Stomach (tissue), 4 donors: ENCODE measurements around the gene ANKS1B.

Experiments
- EP300 ChIP-seq: sonication (generic); formaldehyde crosslinking; IDR thresholded peaks from one replicate; pipeline ENCODE4 v1.6.1; 2017; ENCODE audit warnings: antibody characterized with exemption
- POLR2A ChIP-seq, 4 donors: fragments of 450-650 bp; IDR thresholded peaks; one replicate each; pipeline ENCODE4 v1.6.1; 2016; ENCODE audit warnings: antibody characterized with exemption in 4 of 4, control low read depth in 2 of 4, mild to moderate bottlenecking in 1 of 4, moderate library complexity in 1 of 4
- POLR2AphosphoS5 ChIP-seq, 3 donors: sonication (generic); formaldehyde crosslinking; IDR thresholded peaks; one replicate each; pipeline ENCODE4 v1.6.1; 2016; ENCODE audit warnings: antibody characterized with exemption in 3 of 3
- TF ChIP-seq, protein P1 (sequence below), 7 experiments: fragments of 450-650 bp in 4 of 7; fragments of 200-600 bp in 3 of 7; sonication (generic) in 3 of 7; IDR thresholded peaks; one replicate each; pipeline ENCODE4 v1.5.1; 2016 to 2019; ENCODE audit warnings: antibody characterized with exemption in 7 of 7, control low read depth in 2 of 7, mild to moderate bottlenecking in 1 of 7

DNA sequence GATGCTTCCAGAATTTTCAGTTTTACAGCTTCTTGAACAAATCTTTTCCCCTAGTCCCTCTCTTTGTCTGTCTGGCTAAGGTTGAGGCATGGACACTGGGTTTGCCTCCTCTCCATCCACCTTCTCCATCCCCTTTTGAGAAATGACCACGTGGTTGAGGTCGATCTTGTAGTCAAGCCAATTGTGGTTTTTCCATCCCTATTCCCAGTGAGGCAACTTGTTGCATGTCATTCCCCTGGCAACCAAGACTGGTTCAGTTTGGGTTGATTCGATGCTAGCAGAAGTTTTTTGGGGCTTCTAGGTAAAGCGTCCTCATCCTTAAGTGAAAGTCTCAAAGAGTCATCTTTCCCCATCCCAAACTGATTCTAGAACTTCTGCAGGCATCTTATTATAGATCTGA is 1038.9 kb downstream of the ANKS1B start:
- TF ChIP-seq POLR2AphosphoS5 (IDR thresholded peaks at IDR 0.05) (no peak), EP300 (no peak), POLR2A (IDR thresholded peaks at IDR 0.05) (no peak)
- TF ChIP-seq, protein P1, sequence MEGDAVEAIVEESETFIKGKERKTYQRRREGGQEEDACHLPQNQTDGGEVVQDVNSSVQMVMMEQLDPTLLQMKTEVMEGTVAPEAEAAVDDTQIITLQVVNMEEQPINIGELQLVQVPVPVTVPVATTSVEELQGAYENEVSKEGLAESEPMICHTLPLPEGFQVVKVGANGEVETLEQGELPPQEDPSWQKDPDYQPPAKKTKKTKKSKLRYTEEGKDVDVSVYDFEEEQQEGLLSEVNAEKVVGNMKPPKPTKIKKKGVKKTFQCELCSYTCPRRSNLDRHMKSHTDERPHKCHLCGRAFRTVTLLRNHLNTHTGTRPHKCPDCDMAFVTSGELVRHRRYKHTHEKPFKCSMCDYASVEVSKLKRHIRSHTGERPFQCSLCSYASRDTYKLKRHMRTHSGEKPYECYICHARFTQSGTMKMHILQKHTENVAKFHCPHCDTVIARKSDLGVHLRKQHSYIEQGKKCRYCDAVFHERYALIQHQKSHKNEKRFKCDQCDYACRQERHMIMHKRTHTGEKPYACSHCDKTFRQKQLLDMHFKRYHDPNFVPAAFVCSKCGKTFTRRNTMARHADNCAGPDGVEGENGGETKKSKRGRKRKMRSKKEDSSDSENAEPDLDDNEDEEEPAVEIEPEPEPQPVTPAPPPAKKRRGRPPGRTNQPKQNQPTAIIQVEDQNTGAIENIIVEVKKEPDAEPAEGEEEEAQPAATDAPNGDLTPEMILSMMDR (IDR thresholded peaks at IDR 0.05) = no peak
